Heart right ventricle (tissue), 16 donors: ENCODE measurements around the gene HCRTR1. TPM values are rescaled to one million over a fixed set of nuclear protein-coding genes. Genes with fewer than 3 reads are reported as not detected.

Source experiments
- ATAC-seq, 8 donors: fragments of 200-7000 bp; cut with Tn5 transposase; one replicate each; pipeline ENCODE4 v1.9.1; 2020; ENCODE audit warnings: mild to moderate bottlenecking in 8 of 8, moderate library complexity in 8 of 8, moderate number of reproducible peaks in 1 of 8
- DNase-seq, 2 donors: peaks; one replicate each; pipeline ENCODE4 v3.0.0-alpha.2; 2020
- H3K27ac ChIP-seq, 10 donors: fragments of 200-600 bp; sonication (generic) in 2 of 10; one replicate each; pipeline versions ENCODE4 v1.5.0 to v1.8.0; 2020 to 2022; ENCODE audit warnings: mild to moderate bottlenecking in 3 of 10
- H3K27me3 ChIP-seq, 7 donors: fragments of 200-600 bp; one replicate each; pipeline ENCODE4 v1.8.0; 2021 to 2022; ENCODE audit warnings: mild to moderate bottlenecking in 2 of 7
- H3K36me3 ChIP-seq, 9 donors: fragments of 200-600 bp; sonication (generic) in 1 of 9; one replicate each; pipeline versions ENCODE4 v1.5.0 to v1.8.0; 2020 to 2022; ENCODE audit warnings: mild to moderate bottlenecking in 2 of 9
- H3K4me1 ChIP-seq, 9 donors: fragments of 200-600 bp; sonication (generic) in 1 of 9; one replicate each; pipeline versions ENCODE4 v1.5.0 to v1.8.0; 2020 to 2022; ENCODE audit warnings: mild to moderate bottlenecking in 4 of 9
- H3K4me3 ChIP-seq, 10 donors: fragments of 200-600 bp; sonication (generic) in 2 of 10; one replicate each; pipeline versions ENCODE4 v1.5.0 to v1.8.0; 2020 to 2022; ENCODE audit warnings: mild to moderate bottlenecking in 7 of 10, moderate library complexity in 2 of 10
- H3K9me3 ChIP-seq, 11 donors: fragments of 200-600 bp in 10 of 11; sonication (generic) in 2 of 11; one replicate each; pipeline versions ENCODE4 v1.5.0 to v1.8.0; 2013 to 2022; ENCODE audit warnings: mild to moderate bottlenecking in 2 of 11, control low read depth in 1 of 11, moderate library complexity in 1 of 11
- WGBS, 2 donors: extraction: QIAGEN DNeasy Blood & Tissue Kit; methylation state at CpG; one replicate each; pipeline ENCODE4 v1.1.7; 2013; ENCODE audit warnings: inconsistent platforms in 1 of 2; 5-methylcytosine and 5-hydroxymethylcytosine counted together
- intact Hi-C, 10 donors: fragments of 100-400 bp; cut with DNase I; formaldehyde crosslinking; loops; one replicate each; pipeline versions ENCODE4 v1.11.1 to v1.14.2; 2022
- polyA plus RNA-seq, 2 donors: library from polyadenylated mRNA; stranded (reverse); fragments of 200-250 nt; gene quantifications; one replicate each; pipeline ENCODE4 v1.2.3, GENCODE V29; 2013
- total RNA-seq, 10 donors: library from RNA; stranded (reverse); fragmentation: NEBNext Ultra II Directional in 3 of 10; extraction: Animal tissue kit (Norgen Biotek cat#: 25700) in 3 of 10; gene quantifications; one replicate each; pipeline versions ENCODE4 v1.2.1 to v1.2.4, GENCODE V29; 2021 to 2023
- TF ChIP-seq, protein P1 (sequence below), 9 donors: fragments of 200-600 bp; sonication (generic) in 2 of 9; IDR thresholded peaks; one replicate each; pipeline versions ENCODE4 v1.5.0 to v1.8.0; 2021 to 2022; ENCODE audit warnings: antibody characterized with exemption in 9 of 9, mild to moderate bottlenecking in 5 of 9, moderate library complexity in 1 of 9
- donor health status: Arrhythmogenic right ventricular cardiomyopathy.
- donor health status: ischemic (EF 13 %, LVEDD 7.1; RV severe dilation, severe dysfunction).
- donor health status: healthy with polysubstance abuse.
- donor health status: DM: no; HTN: yes; CAD: no.
- donor health status: DM: no; HTN: no; CAD: no.
- donor health status: ischemic (EF 25% LVEDD 6.9; RV normal size, moderate dysfunction).
- donor health status: ischemic (EF 25% LVEDD 5.7; RV mildly dilated, moderate dysfunction).
- donor health status: healthy.
- donor health status: DM: yes; HTN: yes; CAD: no.
- donor health status: Ischemic cardiomyopathy.
- donor health status: ischemic (EF 35%, LVEDD 5.7; RV mildly dilated, moderate dysfunction).
- donor health status: nonischemic (EF 11% LVEDD 7.7; RV severe dilation, severe dysfunction).
- donor health status: DM: yes; HTN: yes; CAD: no.
- donor health status: PGD.
- donor health status: ischemic (EF 29% LVEDD 5.4; RV normal size, mild dysfunction).
- donor health status: nonischemic (EF 23%, LVEDD 6.1; RV moderate dilation, normal function).

The HCRTR1 gene
- total and polyA plus RNA-seq, 12 donors = 0.17 to 1.5 (median 0.37) TPM; not detected in 4

DNA sequence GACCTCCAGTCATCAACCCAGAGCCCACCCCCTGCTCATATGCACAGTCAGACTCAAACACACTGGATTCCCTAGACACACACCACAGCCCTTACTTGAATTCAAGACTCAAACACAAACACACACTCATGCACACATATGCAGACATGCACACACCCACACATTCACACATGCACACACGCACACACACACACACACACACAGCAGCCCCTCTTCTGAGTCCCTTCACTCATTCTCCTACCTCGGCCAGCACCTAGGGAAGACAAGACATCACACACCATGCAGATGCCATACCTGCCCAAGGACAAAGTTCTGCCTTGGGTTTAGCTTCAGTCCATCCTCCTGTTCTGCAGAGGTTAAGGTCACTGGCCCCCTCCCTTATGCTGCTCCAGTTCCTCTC is 1.6 kb upstream of the HCRTR1 start:
- Histone ChIP-seq H3K36me3 (no peaks in the 10 kb centered on the region), H3K4me3 (no peak overlapping the region), H3K27ac (no peak overlapping the region), H3K9me3 (no peaks in the 10 kb centered on the region), H3K4me1 (peaks cover 3 to 36% (median 21%) of the 10 kb centered on the region in 9 donors), H3K27me3 (peaks cover 0 to 31% (median 10%) of the 10 kb centered on the region in 7 donors)
- WGBS, 2 donors = 71 to 84% methylated on average over 2 of the region's 2 CpGs
- no peak for ATAC-seq
- DNase-seq = no peak
- TF ChIP-seq, protein P1, sequence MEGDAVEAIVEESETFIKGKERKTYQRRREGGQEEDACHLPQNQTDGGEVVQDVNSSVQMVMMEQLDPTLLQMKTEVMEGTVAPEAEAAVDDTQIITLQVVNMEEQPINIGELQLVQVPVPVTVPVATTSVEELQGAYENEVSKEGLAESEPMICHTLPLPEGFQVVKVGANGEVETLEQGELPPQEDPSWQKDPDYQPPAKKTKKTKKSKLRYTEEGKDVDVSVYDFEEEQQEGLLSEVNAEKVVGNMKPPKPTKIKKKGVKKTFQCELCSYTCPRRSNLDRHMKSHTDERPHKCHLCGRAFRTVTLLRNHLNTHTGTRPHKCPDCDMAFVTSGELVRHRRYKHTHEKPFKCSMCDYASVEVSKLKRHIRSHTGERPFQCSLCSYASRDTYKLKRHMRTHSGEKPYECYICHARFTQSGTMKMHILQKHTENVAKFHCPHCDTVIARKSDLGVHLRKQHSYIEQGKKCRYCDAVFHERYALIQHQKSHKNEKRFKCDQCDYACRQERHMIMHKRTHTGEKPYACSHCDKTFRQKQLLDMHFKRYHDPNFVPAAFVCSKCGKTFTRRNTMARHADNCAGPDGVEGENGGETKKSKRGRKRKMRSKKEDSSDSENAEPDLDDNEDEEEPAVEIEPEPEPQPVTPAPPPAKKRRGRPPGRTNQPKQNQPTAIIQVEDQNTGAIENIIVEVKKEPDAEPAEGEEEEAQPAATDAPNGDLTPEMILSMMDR (IDR thresholded peaks at IDR 0.05) = no peak
- intact Hi-C loops = no loop called here

DNA sequence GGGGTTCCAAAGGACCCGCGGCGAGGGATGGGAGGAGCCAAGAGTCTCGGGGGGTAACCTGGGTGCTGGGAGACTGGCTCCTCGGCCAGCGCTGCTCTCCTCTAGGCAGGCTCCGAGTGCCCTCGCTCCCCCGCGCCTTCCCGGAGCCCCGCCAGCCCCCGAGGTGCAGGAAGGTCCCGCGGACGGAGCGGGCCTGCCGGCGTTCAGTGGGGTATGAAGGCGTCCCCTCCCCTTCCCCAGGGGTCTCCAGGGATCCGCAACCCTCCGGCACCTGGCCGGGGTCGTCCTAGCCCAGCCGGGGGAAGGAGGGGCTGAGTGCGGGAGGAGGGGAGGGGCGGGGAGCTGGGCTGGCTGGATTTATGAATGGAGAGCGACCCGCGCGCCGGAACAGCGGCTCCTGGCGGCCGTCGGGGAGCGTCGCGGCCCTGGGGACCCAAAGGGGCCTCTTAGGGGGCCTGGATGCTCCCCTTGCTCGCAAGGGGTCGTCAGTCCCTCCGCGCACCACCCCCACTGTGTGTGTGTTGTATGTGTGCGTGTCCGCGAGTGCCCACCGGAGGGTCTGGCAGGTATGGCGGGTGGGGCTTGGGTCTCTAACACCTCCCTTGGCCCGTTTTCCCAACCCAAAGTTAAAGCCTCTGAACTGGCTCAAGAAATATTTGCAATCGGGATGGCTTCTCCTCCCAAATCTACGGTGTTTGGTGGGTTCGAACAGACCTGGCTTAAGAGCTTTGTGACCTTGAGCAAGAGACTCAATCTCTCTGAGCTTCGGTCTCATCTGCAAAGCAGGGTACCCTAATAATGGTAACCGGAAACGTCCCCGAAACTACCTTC is 642 bp downstream of the HCRTR1 start:
- WGBS, 2 donors = 11 to 14% methylated on average over 50 to 56 of the region's 56 CpGs
- Histone ChIP-seq H3K4me3 (peak overlapping the region; percentile 36 to 73 (median 62)), H3K9me3 (no peaks in the 10 kb centered on the region), H3K36me3 (no peaks in the 10 kb centered on the region), H3K4me1 (peaks cover 6 to 48% (median 30%) of the 10 kb centered on the region in 9 donors), H3K27ac (peak overlapping the region in 4 of 10 donors; percentile 9 to 69 (median 34)), H3K27me3 (peaks cover 0 to 31% (median 10%) of the 10 kb centered on the region in 7 donors)
- ATAC-seq (peak; percentile 42 to 81 (median 60)), DNase-seq (peak in 1 of 2 donors; percentile 44)
- intact Hi-C loops = loop anchor here in 1 of 10 donors (1.0 kb wide), 1 partner anchor 54 kb away; no protein-coding TSS in a partner anchor
- TF ChIP-seq, protein P1 (IDR thresholded peaks at IDR 0.05) = peak; percentile 58 to 92 (median 89)

DNA sequence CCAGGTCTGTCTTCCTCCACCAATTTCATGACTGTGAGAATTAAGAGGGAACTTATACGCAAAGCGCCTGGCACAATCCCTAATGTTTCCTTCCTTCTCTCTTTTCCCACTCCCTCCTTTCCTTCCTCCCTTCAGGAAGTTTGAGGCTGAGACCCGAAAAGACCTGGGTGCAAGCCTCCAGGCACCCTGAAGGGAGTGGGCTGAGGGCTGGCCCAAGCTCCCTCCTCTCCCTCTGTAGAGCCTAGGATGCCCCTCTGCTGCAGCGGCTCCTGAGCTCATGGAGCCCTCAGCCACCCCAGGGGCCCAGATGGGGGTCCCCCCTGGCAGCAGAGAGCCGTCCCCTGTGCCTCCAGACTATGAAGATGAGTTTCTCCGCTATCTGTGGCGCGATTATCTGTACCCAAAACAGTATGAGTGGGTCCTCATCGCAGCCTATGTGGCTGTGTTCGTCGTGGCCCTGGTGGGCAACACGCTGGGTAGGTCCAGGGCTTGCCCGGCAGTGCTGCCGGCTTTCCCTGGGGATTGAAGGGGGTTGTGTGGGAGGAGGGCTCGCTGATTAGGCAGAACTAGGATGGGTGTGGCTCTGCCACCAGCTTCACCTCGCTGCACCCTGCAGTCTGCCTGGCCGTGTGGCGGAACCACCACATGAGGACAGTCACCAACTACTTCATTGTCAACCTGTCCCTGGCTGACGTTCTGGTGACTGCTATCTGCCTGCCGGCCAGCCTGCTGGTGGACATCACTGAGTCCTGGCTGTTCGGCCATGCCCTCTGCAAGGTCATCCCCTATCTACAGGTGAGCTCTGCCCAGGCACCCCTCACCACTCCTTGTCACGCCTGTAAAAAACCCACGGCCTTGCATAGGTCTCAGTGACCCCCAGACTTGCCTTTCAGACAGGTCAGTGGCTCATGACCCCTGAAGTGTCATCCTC is 1.7 kb downstream of the HCRTR1 start:
- 77 to 81% methylated on average over 23 of the region's 23 CpGs for WGBS, 2 donors
- intact Hi-C loops = loop anchor here in 1 of 10 donors (1.0 kb wide), 1 partner anchor 55 kb away; no protein-coding TSS in a partner anchor
- DNase-seq = no peak
- H3K9me3 ChIP-seq = no peaks in the 10 kb centered on the region
- H3K27me3 ChIP-seq = peaks cover 0 to 31% (median 10%) of the 10 kb centered on the region in 7 donors
- ATAC-seq = peak in 1 of 8 donors; percentile 18
- no peaks in the 10 kb centered on the region for H3K36me3 ChIP-seq
- peaks cover 6 to 37% (median 27%) of the 10 kb centered on the region in 9 donors for H3K4me1 ChIP-seq
- TF ChIP-seq, protein P1 (IDR thresholded peaks at IDR 0.05) = no peak
- H3K4me3 ChIP-seq = no peak overlapping the region
- no peak overlapping the region for H3K27ac ChIP-seq
